SK-N-MC (cell line): Measurements from ENCODE around the gene FOXI2.

Experiments used
- DNase-seq: peaks from one replicate; pipeline ENCODE4 v3.0.0-alpha.2; 2011; ENCODE audit warnings: low read depth, low spot score
- H3K27ac ChIP-seq: fragments of 200-600 bp; sonication (generic); 2 replicates; pipeline ENCODE4 v1.5.1; 2016; ENCODE audit warnings: mixed run types
- H3K36me3 ChIP-seq: fragments of 200-600 bp; sonication (generic); 2 replicates; pipeline ENCODE4 v1.6.1; 2017; ENCODE audit warnings: antibody characterized with exemption, low read length, mixed read lengths; ENCODE audit not compliant: insufficient read depth
- H3K4me3 ChIP-seq: fragments of 200-600 bp; sonication (generic); 2 replicates; pipeline ENCODE4 v1.5.1; 2016
- H3K9ac ChIP-seq: fragments of 200-600 bp; sonication (generic); 2 replicates; pipeline ENCODE4 v1.8.0; 2017; ENCODE audit warnings: mixed run types, mixed read lengths; ENCODE audit not compliant: insufficient read length
- H3K9me3 ChIP-seq: fragments of 200-600 bp; sonication (generic); 2 replicates; pipeline ENCODE4 v1.6.1; 2017; ENCODE audit warnings: low read depth, mild to moderate bottlenecking, antibody characterized with exemption, low read length, moderate library complexity, mixed read lengths
- EZH2 ChIP-seq: fragments of 200-600 bp; sonication (generic); IDR thresholded peaks from one replicate; pipeline ENCODE4 v1.6.1; 2017; ENCODE audit warnings: antibody characterized with exemption
- FOXP2 ChIP-seq: optimal IDR thresholded peaks from 2 replicates; pipeline ENCODE3; 2011; ENCODE audit warnings: mild to moderate bottlenecking, moderate library complexity; ENCODE audit not compliant: insufficient read depth; ENCODE audit errors: extremely low read length, control extremely low read depth
- POLR2AphosphoS5 ChIP-seq: IDR thresholded peaks from 2 replicates; pipeline ENCODE4 v1.6.1; 2012; ENCODE audit warnings: mild to moderate bottlenecking, low read depth, low read length, borderline replicate concordance

FOXI2 gene

GRCh38 chr10:127736915-127737562, at the start of gene FOXI2:
Gene FOXI2, plus strand, starts transcription at chr10:127737185. Its CDS starts 89 bp downstream, at chr10:127737274.
- Histone ChIP-seq H3K36me3 (no peaks in the 10 kb centered on the region), H3K27ac (no peak within 1 kb of the TSS), H3K9ac (no peak within 1 kb of the TSS), H3K9me3 (no peaks in the 10 kb centered on the region), H3K4me3 (no peak within 1 kb of the TSS)
- no peak for DNase-seq
- no peak for TF ChIP-seq EZH2

- TF ChIP-seq EZH2 (no peak), POLR2AphosphoS5 (no peak), FOXP2 (no peak)
- Histone ChIP-seq H3K9me3 (no peaks in the 10 kb centered on the region), H3K9ac (no peak overlapping the region), H3K36me3 (no peaks in the 10 kb centered on the region), H3K4me3 (no peak overlapping the region), H3K27ac (no peak overlapping the region)
- no peak for DNase-seq
Observed at GRCh38 chr10:127687548-127687947, 49.4 kb upstream of the FOXI2 start.

GRCh38 chr10:127690176-127690835, 46.7 kb upstream of the FOXI2 start:
- TF ChIP-seq FOXP2 (no peak), POLR2AphosphoS5 (no peak)
- H3K9ac ChIP-seq, result no peak overlapping the region

GRCh38 chr10:127694580-127695193, 42.3 kb upstream of the FOXI2 start:
- no peak for TF ChIP-seq FOXP2
- no peak for TF ChIP-seq POLR2AphosphoS5
- TF ChIP-seq EZH2, result no peak
- H3K9me3 ChIP-seq, result no peaks in the 10 kb centered on the region
- no peak for DNase-seq
- no peak overlapping the region for H3K9ac ChIP-seq
- H3K27ac ChIP-seq, result no peak overlapping the region
- H3K4me3 ChIP-seq, result no peak overlapping the region
- no peaks in the 10 kb centered on the region for H3K36me3 ChIP-seq

More at GRCh38 chr10:127690176-127690835, 46.7 kb upstream of the FOXI2 start:
- H3K36me3 ChIP-seq, result no peaks in the 10 kb centered on the region
- no peak overlapping the region for H3K4me3 ChIP-seq
- no peaks in the 10 kb centered on the region for H3K9me3 ChIP-seq
- no peak for DNase-seq
- H3K27ac ChIP-seq, result no peak overlapping the region

GRCh38 chr10:127695431-127695830, 41.6 kb upstream of the FOXI2 start:
- H3K4me3 ChIP-seq, result no peak overlapping the region
- no peaks in the 10 kb centered on the region for H3K9me3 ChIP-seq
- no peak overlapping the region for H3K27ac ChIP-seq
- no peak overlapping the region for H3K9ac ChIP-seq
- DNase-seq, result no peak
- TF ChIP-seq EZH2 (no peak), FOXP2 (no peak), POLR2AphosphoS5 (no peak)
- no peaks in the 10 kb centered on the region for H3K36me3 ChIP-seq

- no peak for TF ChIP-seq POLR2AphosphoS5
- no peak for TF ChIP-seq FOXP2
- no peak for TF ChIP-seq EZH2
- no peak overlapping the region for H3K4me3 ChIP-seq
- no peaks in the 10 kb centered on the region for H3K9me3 ChIP-seq
- DNase-seq, result no peak
- no peaks in the 10 kb centered on the region for H3K36me3 ChIP-seq
- H3K27ac ChIP-seq, result no peak overlapping the region
- no peak overlapping the region for H3K9ac ChIP-seq
Observed at GRCh38 chr10:127698886-127699285, 38.1 kb upstream of the FOXI2 start.

- TF ChIP-seq EZH2, result no peak
- TF ChIP-seq POLR2AphosphoS5, result no peak
- TF ChIP-seq FOXP2, result no peak
- Histone ChIP-seq H3K9ac (no peak overlapping the region), H3K9me3 (no peaks in the 10 kb centered on the region), H3K4me3 (no peak overlapping the region), H3K27ac (no peak overlapping the region), H3K36me3 (no peaks in the 10 kb centered on the region)
- no peak for DNase-seq
Observed at GRCh38 chr10:127699311-127699710, 37.7 kb upstream of the FOXI2 start.

- Histone ChIP-seq H3K36me3 (no peaks in the 10 kb centered on the region), H3K27ac (no peak overlapping the region), H3K9ac (no peak overlapping the region), H3K4me3 (no peak overlapping the region), H3K9me3 (no peaks in the 10 kb centered on the region)
- TF ChIP-seq FOXP2 (no peak), POLR2AphosphoS5 (no peak), EZH2 (no peak)
- no peak for DNase-seq
Observed at GRCh38 chr10:127702271-127702670, 34.7 kb upstream of the FOXI2 start.

- H3K9ac ChIP-seq, result no peak overlapping the region
- no peak for DNase-seq
- H3K9me3 ChIP-seq, result no peaks in the 10 kb centered on the region
- H3K27ac ChIP-seq, result no peak overlapping the region
- H3K36me3 ChIP-seq, result no peaks in the 10 kb centered on the region
- H3K4me3 ChIP-seq, result no peak overlapping the region
- TF ChIP-seq POLR2AphosphoS5 (no peak), EZH2 (no peak), FOXP2 (no peak)
Observed at GRCh38 chr10:127715249-127715648, 21.7 kb upstream of the FOXI2 start.
